Vagina (tissue), 2 donors: ENCODE data around the gene TEK. TPM values are rescaled to one million over a fixed set of nuclear protein-coding genes. Genes with fewer than 3 reads are reported as not detected.

Experiments used
- DNase-seq, 2 donors: peaks; one replicate each; pipeline ENCODE4 v3.0.0-alpha.2; 2017; ENCODE audit errors: extremely low spot score in 2 of 2
- H3K27ac ChIP-seq: fragments of 200-600 bp; sonication (generic); one replicate; pipeline ENCODE4 v1.5.1; 2019
- H3K27me3 ChIP-seq: fragments of 200-600 bp; sonication (generic); one replicate; pipeline ENCODE4 v1.5.1; 2019
- H3K36me3 ChIP-seq, 2 donors: fragments of 200-600 bp; sonication (generic); one replicate each; pipeline ENCODE4 v1.5.1; 2017 to 2019
- H3K4me1 ChIP-seq: fragments of 200-600 bp; sonication (generic); one replicate; pipeline ENCODE4 v1.5.1; 2019
- H3K4me3 ChIP-seq, 2 donors: fragments of 200-600 bp; sonication (generic); 1 replicate in 1 of 2; 2 replicates in 1 of 2; pipeline ENCODE4 v1.5.1; 2016 to 2019
- H3K9me3 ChIP-seq: fragments of 200-600 bp; sonication (generic); one replicate; pipeline ENCODE4 v1.5.1; 2019
- CTCF ChIP-seq, 3 experiments: fragments of 450-650 bp in 2 of 3; fragments of 200-600 bp in 1 of 3; sonication (generic) in 1 of 3; IDR thresholded peaks; one replicate each; pipeline ENCODE4 v1.5.1; 2017 to 2019; ENCODE audit warnings: antibody characterized with exemption in 3 of 3, mild to moderate bottlenecking in 2 of 3, moderate library complexity in 2 of 3
- POLR2A ChIP-seq, 2 donors: fragments of 450-650 bp; IDR thresholded peaks; one replicate each; pipeline ENCODE4 v1.6.1; 2017; ENCODE audit warnings: antibody characterized with exemption in 2 of 2, mild to moderate bottlenecking in 2 of 2, moderate library complexity in 2 of 2
- POLR2AphosphoS5 ChIP-seq, 2 donors: sonication (generic); formaldehyde crosslinking; IDR thresholded peaks; one replicate each; pipeline ENCODE4 v1.9.0; 2017; ENCODE audit warnings: antibody characterized with exemption in 2 of 2, mild to moderate bottlenecking in 2 of 2, low read depth in 1 of 2; ENCODE audit not compliant: insufficient read depth in 1 of 2
- intact Hi-C: fragments of 100-400 bp; cut with DNase I; formaldehyde crosslinking; loops from one replicate; pipeline ENCODE4 v1.15.1; 2023
- total RNA-seq: library from RNA; depleted of rRNA; stranded (reverse); fragments of >200 nt; gene quantifications from one replicate; pipeline ENCODE4 v1.2.3, GENCODE V29; 2016

The TEK gene
- total RNA-seq, 1 donor from 2014 or later, result 12.5 TPM

DNA sequence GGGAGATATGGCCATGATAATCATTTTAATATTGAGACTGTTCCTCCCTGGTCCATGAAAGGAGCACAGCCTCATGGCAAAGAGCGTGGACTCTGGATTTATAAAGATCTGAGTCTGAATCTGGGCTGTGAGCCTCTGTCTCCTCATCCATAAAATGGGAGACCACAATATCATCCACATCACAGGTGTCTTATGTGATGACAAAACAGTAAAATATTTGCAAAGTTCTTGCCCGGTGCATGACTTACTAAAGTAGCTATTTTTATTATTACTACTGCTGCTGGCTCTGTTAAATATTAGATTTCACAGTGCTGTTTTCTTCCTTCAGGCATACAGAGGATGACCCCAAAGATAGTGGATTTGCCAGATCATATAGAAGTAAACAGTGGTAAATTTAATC lies 74.1 kb downstream of the TEK start:
- Histone ChIP-seq H3K4me3 (no peak overlapping the region), H3K27ac (no peak overlapping the region), H3K9me3 (no peaks in the 10 kb centered on the region), H3K36me3 (no peaks in the 10 kb centered on the region), H3K27me3 (no peaks in the 10 kb centered on the region), H3K4me1 (peaks cover 16% of the 10 kb centered on the region)
- DNase-seq, result no peak
- intact Hi-C loops, result no loop called here
- TF ChIP-seq CTCF (IDR thresholded peaks at IDR 0.05) (no peak), POLR2AphosphoS5 (IDR thresholded peaks at IDR 0.05; ENCODE audit: insufficient read depth in 1 of 2, low read depth in 1 of 2) (no peak), POLR2A (IDR thresholded peaks at IDR 0.05) (no peak)

DNA sequence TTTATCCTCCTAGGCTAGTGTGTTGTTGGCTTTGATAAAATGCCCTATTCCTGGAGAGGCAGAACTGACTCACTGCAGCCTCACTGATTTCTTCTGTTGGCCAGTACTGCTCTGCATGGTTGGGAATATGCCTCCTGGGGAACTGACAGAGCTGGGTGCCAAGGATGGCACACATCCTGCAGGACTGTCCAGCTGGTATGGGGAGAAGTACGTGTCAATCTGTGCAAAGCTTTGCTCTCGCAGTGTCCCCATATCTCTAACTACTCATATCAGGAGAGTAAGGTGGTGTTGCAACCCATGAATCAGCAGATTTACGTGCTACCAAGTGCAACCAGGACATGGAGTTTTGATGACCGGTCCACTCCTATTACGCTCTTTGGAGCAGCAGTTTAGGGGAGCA lies 74.7 kb downstream of the TEK start:
- DNase-seq, result no peak
- Histone ChIP-seq H3K27me3 (no peaks in the 10 kb centered on the region), H3K4me3 (no peak overlapping the region), H3K9me3 (no peaks in the 10 kb centered on the region), H3K4me1 (peaks cover 16% of the 10 kb centered on the region), H3K27ac (no peak overlapping the region), H3K36me3 (no peaks in the 10 kb centered on the region)
- TF ChIP-seq POLR2AphosphoS5 (IDR thresholded peaks at IDR 0.05; ENCODE audit: insufficient read depth in 1 of 2, low read depth in 1 of 2) (no peak), POLR2A (IDR thresholded peaks at IDR 0.05) (no peak), CTCF (IDR thresholded peaks at IDR 0.05) (no peak)
- intact Hi-C loops, result no loop called here

DNA sequence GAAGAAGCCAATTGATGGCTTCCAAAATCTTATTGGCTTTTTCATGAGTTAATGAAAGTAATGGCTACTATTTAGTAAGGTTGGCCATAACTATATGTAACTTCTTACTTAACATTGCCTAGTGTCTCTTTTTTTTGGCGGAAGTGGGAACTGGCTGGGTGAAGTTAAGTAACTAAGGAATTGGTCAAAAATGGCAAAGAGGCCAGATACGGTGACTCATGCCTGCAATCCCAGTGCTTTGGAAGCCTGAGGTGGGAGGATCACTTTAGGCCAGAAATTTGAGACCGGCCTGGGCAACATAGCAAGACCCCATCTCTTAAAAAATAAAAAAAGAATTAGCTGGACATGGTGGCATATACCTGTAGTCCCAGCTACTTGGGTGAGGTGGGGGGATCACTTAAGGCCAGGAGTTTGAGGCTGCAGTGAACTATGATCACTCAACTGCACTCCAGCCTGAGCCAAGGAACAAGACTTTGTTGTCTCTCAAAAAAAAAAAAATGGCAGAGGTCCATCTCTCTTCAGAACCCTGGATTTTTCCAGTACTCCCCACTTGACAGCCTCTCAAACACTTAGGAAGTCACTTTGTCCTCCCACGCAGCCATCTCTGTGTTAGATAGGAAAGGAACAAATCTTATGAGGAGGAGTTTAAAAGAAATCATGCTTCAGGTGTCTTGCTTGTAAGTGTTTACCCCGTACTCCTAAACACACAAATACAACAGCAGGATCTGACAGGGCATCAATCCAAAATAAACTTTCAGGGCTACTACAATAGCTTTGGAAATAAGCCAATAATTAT lies 75.7 kb downstream of the TEK start:
- no peak for TF ChIP-seq POLR2A (IDR thresholded peaks at IDR 0.05)
- TF ChIP-seq CTCF (IDR thresholded peaks at IDR 0.05), result no peak
- TF ChIP-seq POLR2AphosphoS5 (IDR thresholded peaks at IDR 0.05; ENCODE audit: insufficient read depth in 1 of 2, low read depth in 1 of 2), result no peak
- no peaks in the 10 kb centered on the region for H3K36me3 ChIP-seq
- DNase-seq, result no peak
- H3K4me3 ChIP-seq, result no peak overlapping the region
- peaks cover 16% of the 10 kb centered on the region for H3K4me1 ChIP-seq
- H3K27ac ChIP-seq, result no peak overlapping the region
- intact Hi-C loops, result no loop called here
- H3K9me3 ChIP-seq, result no peaks in the 10 kb centered on the region
- H3K27me3 ChIP-seq, result no peaks in the 10 kb centered on the region

DNA sequence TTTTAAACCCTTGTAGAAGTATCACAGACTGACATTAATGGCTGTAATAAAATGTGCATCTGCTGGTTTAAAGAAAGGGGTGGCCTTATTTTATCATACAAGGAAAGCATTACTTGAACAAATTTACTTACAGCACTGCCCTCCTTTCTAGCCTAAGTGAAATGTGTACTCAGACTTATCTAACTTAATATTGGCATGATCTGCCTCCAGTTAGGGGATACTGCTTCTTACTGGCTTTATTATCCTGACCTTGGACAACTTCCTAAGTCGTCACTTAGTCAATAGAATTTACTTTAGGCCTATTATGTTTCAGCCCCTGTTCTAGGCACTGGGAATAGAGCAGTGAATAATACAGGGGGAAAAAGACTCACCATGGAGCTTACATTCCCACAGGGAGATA lies 79.4 kb downstream of the TEK start:
- intact Hi-C loops, result no loop called here

More for the DNA sequence above, 79.4 kb downstream of the TEK start:
- Histone ChIP-seq H3K27ac (no peak overlapping the region), H3K4me1 (no peaks in the 10 kb centered on the region), H3K9me3 (no peaks in the 10 kb centered on the region), H3K36me3 (no peaks in the 10 kb centered on the region), H3K4me3 (no peak overlapping the region), H3K27me3 (no peaks in the 10 kb centered on the region)
- no peak for DNase-seq
- TF ChIP-seq CTCF (IDR thresholded peaks at IDR 0.05) (no peak), POLR2A (IDR thresholded peaks at IDR 0.05) (no peak), POLR2AphosphoS5 (IDR thresholded peaks at IDR 0.05; ENCODE audit: insufficient read depth in 1 of 2, low read depth in 1 of 2) (no peak)
